K562 (cell line): ENCODE data around the gene CPNE1. TPM values are rescaled to one million over a fixed set of nuclear protein-coding genes. Genes with fewer than 3 reads are reported as not detected.

ENCODE experiments used
- CTBP1 ChIP-seq: fragments of 450-650 bp; IDR thresholded peaks from 2 replicates; pipeline ENCODE4 v1.6.1; 2016; ENCODE audit warnings: borderline replicate concordance
- FOS ChIP-seq: IDR thresholded peaks from 3 replicates; pipeline ENCODE4 v1.6.1; 2011; ENCODE audit not compliant: insufficient read length; ENCODE audit errors: extremely low read depth
- GABPB1 ChIP-seq: sonication (generic); formaldehyde crosslinking; IDR thresholded peaks from 2 replicates; pipeline ENCODE4 v1.8.0; 2022; ENCODE audit warnings: mild to moderate bottlenecking, missing genetic modification reagents
- HNRNPH1 ChIP-seq: fragments of 200-400 bp; formaldehyde crosslinking; optimal IDR thresholded peaks from 2 replicates; pipeline ENCODE3; 2017; ENCODE audit warnings: low read depth, mild to moderate bottlenecking, low read length, moderate library complexity
- MCM7 ChIP-seq, 2 experiments: fragments of 450-650 bp; IDR thresholded peaks; 2 replicates each; pipeline ENCODE4 v1.6.1; 2016 to 2018
- NELFE ChIP-seq: IDR thresholded peaks from 2 replicates; pipeline ENCODE4 v1.6.1; 2011; ENCODE audit warnings: mild to moderate bottlenecking; ENCODE audit not compliant: insufficient read depth, insufficient read length
- POU5F1 ChIP-seq: fragments of 150-350 bp; IDR thresholded peaks from 2 replicates; pipeline ENCODE4 v1.6.1; 2014; ENCODE audit warnings: borderline replicate concordance, low read length, low read depth, mild to moderate bottlenecking; ENCODE audit not compliant: partially characterized antibody
- PTTG1 ChIP-seq: fragments of 450-650 bp; IDR thresholded peaks from 2 replicates; pipeline ENCODE4 v1.6.1; 2016; ENCODE audit warnings: low read depth, mild to moderate bottlenecking, missing genetic modification characterization, missing compliant biosample characterization
- RBM25 ChIP-seq: fragments of 200-400 bp; formaldehyde crosslinking; IDR thresholded peaks from 2 replicates; pipeline ENCODE4 v1.6.1; 2018; ENCODE audit warnings: low read length, low read depth, moderate library complexity; ENCODE audit not compliant: severe bottlenecking
- SAFB2 ChIP-seq: fragments of 200-400 bp; formaldehyde crosslinking; IDR thresholded peaks from 2 replicates; pipeline ENCODE4 v1.6.1; 2018; ENCODE audit warnings: borderline replicate concordance, low read length, low read depth, moderate library complexity; ENCODE audit not compliant: severe bottlenecking
- SIRT6 ChIP-seq: IDR thresholded peaks from one replicate; pipeline ENCODE4 v1.6.1; 2012; ENCODE audit warnings: low read depth, mild to moderate bottlenecking, control low read depth, inconsistent platforms, low read length, moderate library complexity
- SP2 ChIP-seq: IDR thresholded peaks from 2 replicates; pipeline ENCODE4 v1.6.1; 2011; ENCODE audit warnings: mild to moderate bottlenecking, low read depth, low read length, moderate library complexity; ENCODE audit not compliant: poor library complexity, severe bottlenecking; ENCODE audit errors: extremely low read depth
- TGIF2 ChIP-seq: sonication (generic); formaldehyde crosslinking; IDR thresholded peaks from 2 replicates; pipeline ENCODE4 v1.8.1; 2022; ENCODE audit warnings: mild to moderate bottlenecking, missing genetic modification reagents, moderate library complexity
- THRAP3 ChIP-seq: fragments of 450-650 bp; IDR thresholded peaks from 2 replicates; pipeline ENCODE4 v1.6.1; 2016; ENCODE audit warnings: mild to moderate bottlenecking, inconsistent platforms, borderline replicate concordance
- ZFP30 ChIP-seq: fragments of 250-450 bp; sonication (Bioruptor Pico); IDR thresholded peaks from 2 replicates; pipeline ENCODE4 v1.8.0; 2022; ENCODE audit warnings: moderate library complexity, mild to moderate bottlenecking, inconsistent platforms, borderline replicate concordance
- ZNF224 ChIP-seq: sonication (generic); formaldehyde crosslinking; IDR thresholded peaks from 2 replicates; pipeline ENCODE4 v1.8.0; 2022; ENCODE audit warnings: mild to moderate bottlenecking, missing genetic modification reagents
- ZNF274 ChIP-seq: IDR thresholded peaks from 2 replicates; pipeline ENCODE4 v1.6.1; 2011; ENCODE audit warnings: low read depth, mild to moderate bottlenecking, low read length, moderate library complexity, borderline replicate concordance
- polyA plus RNA-seq, 8 experiments: library from polyadenylated mRNA; depleted of rRNA in 4 of 8; stranded (reverse) in 5 of 8; unstranded in 3 of 8; fragments of >200 nt; fragmentation: Nextera tagmentation in 2 of 8; fragmentation: Illumina TruSeq in 1 of 8; extraction: Ambion mirVana in 2 of 8; extraction: Trizol in 1 of 8; gene quantifications; 2 replicates each; pipeline versions ENCODE4 v1.2.1 to v1.2.3, GENCODE V29; 2011 to 2014; ENCODE audit warnings: inconsistent platforms in 1 of 8, missing spikeins in 1 of 8
- total RNA-seq, 7 experiments: library from RNA; depleted of rRNA in 6 of 7; stranded (reverse); fragments of >200 nt in 6 of 7; fragmentation: Illumina TruSeq in 2 of 7; extraction: Trizol in 2 of 7; gene quantifications; 2 replicates each; pipeline versions ENCODE4 v1.2.1 to v1.2.3, GENCODE V29; 2011 to 2021; ENCODE audit warnings: low replicate concordance in 1 of 7
- TF ChIP-seq, protein P1 (sequence below), 2 experiments: fragments of 150-350 bp in 1 of 2; IDR thresholded peaks; 2 replicates each; pipeline ENCODE4 v1.6.1; 2012 to 2016; ENCODE audit warnings: low read depth in 2 of 2, low read length in 2 of 2, mild to moderate bottlenecking in 1 of 2, moderate library complexity in 1 of 2
- TF ChIP-seq, protein P2 (sequence below): fragments of 450-650 bp; IDR thresholded peaks from 2 replicates; pipeline ENCODE4 v1.7.0; 2016; ENCODE audit warnings: borderline replicate concordance
- TF ChIP-seq, protein P3 (sequence below): sonication (generic); formaldehyde crosslinking; IDR thresholded peaks from 2 replicates; pipeline ENCODE4 v1.8.0; 2022; ENCODE audit warnings: mild to moderate bottlenecking, missing genetic modification reagents

Gene CPNE1
- total and polyA plus RNA-seq, 9 of the 15 experiments (the other 6 are each of a cell fraction or from before 2014, with no cell fraction given), result 42.1 to 102 (median 56.0) TPM

DNA sequence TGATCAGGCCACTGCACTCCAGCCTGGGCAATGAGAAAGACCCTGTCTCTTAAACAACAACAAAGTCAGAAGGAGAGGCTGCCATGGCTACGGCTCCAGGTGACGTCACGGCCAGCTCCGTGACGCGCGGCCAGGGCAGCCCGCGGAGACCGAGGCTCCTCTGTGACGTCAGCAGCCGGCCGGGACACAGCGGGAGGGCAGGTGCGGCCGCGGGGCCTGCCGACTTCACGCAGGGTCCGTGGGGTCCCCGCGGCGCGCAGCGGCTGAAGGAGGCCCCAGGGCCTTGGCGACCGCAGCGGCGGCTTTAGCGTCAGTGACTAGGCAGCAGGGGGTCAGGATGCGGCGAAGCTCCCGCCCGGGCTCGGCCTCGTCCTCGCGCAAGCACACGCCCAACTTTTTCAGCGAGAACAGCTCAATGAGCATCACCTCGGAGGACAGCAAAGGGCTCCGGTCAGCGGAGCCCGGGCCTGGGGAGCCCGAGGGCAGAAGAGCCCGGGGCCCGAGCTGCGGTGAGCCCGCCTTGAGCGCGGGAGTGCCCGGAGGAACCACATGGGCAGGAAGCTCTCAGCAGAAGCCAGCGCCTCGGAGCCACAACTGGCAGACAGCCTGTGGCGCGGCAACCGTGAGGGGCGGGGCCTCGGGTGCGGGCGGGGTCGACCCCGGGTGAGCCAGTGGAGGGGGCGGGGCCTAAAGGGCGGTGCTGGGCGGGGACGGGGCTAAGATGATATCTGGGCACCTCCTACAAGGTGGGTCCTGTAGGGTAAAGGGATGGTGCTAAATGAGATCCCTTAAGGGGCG lies 48.8 kb downstream of the CPNE1 start, which contains the start of gene SPAG4 (continued):
- TF ChIP-seq, protein P1, sequence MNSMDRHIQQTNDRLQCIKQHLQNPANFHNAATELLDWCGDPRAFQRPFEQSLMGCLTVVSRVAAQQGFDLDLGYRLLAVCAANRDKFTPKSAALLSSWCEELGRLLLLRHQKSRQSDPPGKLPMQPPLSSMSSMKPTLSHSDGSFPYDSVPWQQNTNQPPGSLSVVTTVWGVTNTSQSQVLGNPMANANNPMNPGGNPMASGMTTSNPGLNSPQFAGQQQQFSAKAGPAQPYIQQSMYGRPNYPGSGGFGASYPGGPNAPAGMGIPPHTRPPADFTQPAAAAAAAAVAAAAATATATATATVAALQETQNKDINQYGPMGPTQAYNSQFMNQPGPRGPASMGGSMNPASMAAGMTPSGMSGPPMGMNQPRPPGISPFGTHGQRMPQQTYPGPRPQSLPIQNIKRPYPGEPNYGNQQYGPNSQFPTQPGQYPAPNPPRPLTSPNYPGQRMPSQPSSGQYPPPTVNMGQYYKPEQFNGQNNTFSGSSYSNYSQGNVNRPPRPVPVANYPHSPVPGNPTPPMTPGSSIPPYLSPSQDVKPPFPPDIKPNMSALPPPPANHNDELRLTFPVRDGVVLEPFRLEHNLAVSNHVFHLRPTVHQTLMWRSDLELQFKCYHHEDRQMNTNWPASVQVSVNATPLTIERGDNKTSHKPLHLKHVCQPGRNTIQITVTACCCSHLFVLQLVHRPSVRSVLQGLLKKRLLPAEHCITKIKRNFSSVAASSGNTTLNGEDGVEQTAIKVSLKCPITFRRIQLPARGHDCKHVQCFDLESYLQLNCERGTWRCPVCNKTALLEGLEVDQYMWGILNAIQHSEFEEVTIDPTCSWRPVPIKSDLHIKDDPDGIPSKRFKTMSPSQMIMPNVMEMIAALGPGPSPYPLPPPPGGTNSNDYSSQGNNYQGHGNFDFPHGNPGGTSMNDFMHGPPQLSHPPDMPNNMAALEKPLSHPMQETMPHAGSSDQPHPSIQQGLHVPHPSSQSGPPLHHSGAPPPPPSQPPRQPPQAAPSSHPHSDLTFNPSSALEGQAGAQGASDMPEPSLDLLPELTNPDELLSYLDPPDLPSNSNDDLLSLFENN (IDR thresholded peaks at IDR 0.05; ENCODE audit: low read depth in 2 of 2, low read length in 2 of 2), result no peak
- no peak for TF ChIP-seq MCM7 (IDR thresholded peaks at IDR 0.05)
- TF ChIP-seq FOS, result no peak
- no peak for TF ChIP-seq HNRNPH1
- TF ChIP-seq ZNF274, result no peak
- TF ChIP-seq PTTG1, result no peak
- no peak for TF ChIP-seq SAFB2
- TF ChIP-seq ZNF224 (CRISPR knock-in tag), result no peak
- peak; percentile 87 for TF ChIP-seq CTBP1
- TF ChIP-seq NELFE, result no peak
- TF ChIP-seq SIRT6, result no peak
- TF ChIP-seq, protein P2, sequence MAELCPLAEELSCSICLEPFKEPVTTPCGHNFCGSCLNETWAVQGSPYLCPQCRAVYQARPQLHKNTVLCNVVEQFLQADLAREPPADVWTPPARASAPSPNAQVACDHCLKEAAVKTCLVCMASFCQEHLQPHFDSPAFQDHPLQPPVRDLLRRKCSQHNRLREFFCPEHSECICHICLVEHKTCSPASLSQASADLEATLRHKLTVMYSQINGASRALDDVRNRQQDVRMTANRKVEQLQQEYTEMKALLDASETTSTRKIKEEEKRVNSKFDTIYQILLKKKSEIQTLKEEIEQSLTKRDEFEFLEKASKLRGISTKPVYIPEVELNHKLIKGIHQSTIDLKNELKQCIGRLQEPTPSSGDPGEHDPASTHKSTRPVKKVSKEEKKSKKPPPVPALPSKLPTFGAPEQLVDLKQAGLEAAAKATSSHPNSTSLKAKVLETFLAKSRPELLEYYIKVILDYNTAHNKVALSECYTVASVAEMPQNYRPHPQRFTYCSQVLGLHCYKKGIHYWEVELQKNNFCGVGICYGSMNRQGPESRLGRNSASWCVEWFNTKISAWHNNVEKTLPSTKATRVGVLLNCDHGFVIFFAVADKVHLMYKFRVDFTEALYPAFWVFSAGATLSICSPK, result no peak
- no peak for TF ChIP-seq GABPB1 (CRISPR knock-in tag)
- TF ChIP-seq SP2, result no peak
- TF ChIP-seq RBM25, result peak; percentile 1
- no peak for TF ChIP-seq TGIF2 (CRISPR knock-in tag)
- TF ChIP-seq, protein P3, sequence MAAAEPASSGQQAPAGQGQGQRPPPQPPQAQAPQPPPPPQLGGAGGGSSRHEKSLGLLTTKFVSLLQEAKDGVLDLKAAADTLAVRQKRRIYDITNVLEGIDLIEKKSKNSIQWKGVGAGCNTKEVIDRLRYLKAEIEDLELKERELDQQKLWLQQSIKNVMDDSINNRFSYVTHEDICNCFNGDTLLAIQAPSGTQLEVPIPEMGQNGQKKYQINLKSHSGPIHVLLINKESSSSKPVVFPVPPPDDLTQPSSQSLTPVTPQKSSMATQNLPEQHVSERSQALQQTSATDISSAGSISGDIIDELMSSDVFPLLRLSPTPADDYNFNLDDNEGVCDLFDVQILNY (CRISPR knock-in tag), result 0 out of 2 replicates have a peak, but pooled peaks have one; percentile 62
- no peak for TF ChIP-seq POU5F1
- TF ChIP-seq THRAP3, result no peak
- TF ChIP-seq ZFP30, result no peak
